Measurements from ENCODE around the gene RSRC1.

Gene RSRC1

GRCh38 chr3:158258619-158259018, 148.7 kb downstream of the RSRC1 start:
- no peaks in the 10 kb centered on the region for H3K36me3 ChIP-seq (ENCODE audit: insufficient read depth, low read length)
- no peak overlapping the region for H3K9ac ChIP-seq (ENCODE audit: low read length)
- H3K4me3 ChIP-seq (ENCODE audit: low read depth, low read length, poor library complexity, severe bottlenecking), result no peak overlapping the region
- no peak overlapping the region for H3K27ac ChIP-seq (ENCODE audit: low read depth, low read length, poor library complexity, severe bottlenecking)
- TF ChIP-seq CTCF (IDR thresholded peaks at IDR 0.05; ENCODE audit: low read length), result no peak
- TF ChIP-seq EZH2 (IDR thresholded peaks at IDR 0.05; ENCODE audit: borderline replicate concordance, low read length), result no peak
- no peaks in the 10 kb centered on the region for H3K27me3 ChIP-seq (ENCODE audit: insufficient read depth, low read length)
- no peaks in the 10 kb centered on the region for H3K9me2 ChIP-seq (ENCODE audit: low read depth, low read length)
- H3F3A ChIP-seq (ENCODE audit: insufficient read depth, low read length), result no peaks in the 10 kb centered on the region
- no peak overlapping the region for H2AFZ ChIP-seq (ENCODE audit: low read length)
- no peak overlapping the region for H3K4me2 ChIP-seq (ENCODE audit: low read length)
- no peaks in the 10 kb centered on the region for H4K20me1 ChIP-seq (ENCODE audit: insufficient read depth, low read length)
- H3K9me3 ChIP-seq (ENCODE audit: low read length), result no peaks in the 10 kb centered on the region
- no peaks in the 10 kb centered on the region for H3K79me2 ChIP-seq (ENCODE audit: insufficient read depth, low read length)
- H3K4me1 ChIP-seq (ENCODE audit: insufficient read depth, low read length, severe bottlenecking), result no peaks in the 10 kb centered on the region

- no peak overlapping the region for H3K4me2 ChIP-seq (ENCODE audit: low read length)
- H3K9me2 ChIP-seq (ENCODE audit: low read depth, low read length), result no peaks in the 10 kb centered on the region
- H3K36me3 ChIP-seq (ENCODE audit: insufficient read depth, low read length), result no peaks in the 10 kb centered on the region
- TF ChIP-seq EZH2 (IDR thresholded peaks at IDR 0.05; ENCODE audit: borderline replicate concordance, low read length), result no peak
- TF ChIP-seq CTCF (IDR thresholded peaks at IDR 0.05; ENCODE audit: low read length), result no peak
- H3K27ac ChIP-seq (ENCODE audit: low read depth, low read length, poor library complexity, severe bottlenecking), result no peak overlapping the region
- H3K4me3 ChIP-seq (ENCODE audit: low read depth, low read length, poor library complexity, severe bottlenecking), result no peak overlapping the region
- no peaks in the 10 kb centered on the region; the same call in 1 of the 2 replicates for H3K9me3 ChIP-seq (ENCODE audit: low read length)
- no peaks in the 10 kb centered on the region for H3F3A ChIP-seq (ENCODE audit: insufficient read depth, low read length)
- no peak overlapping the region for H3K9ac ChIP-seq (ENCODE audit: low read length)
- H4K20me1 ChIP-seq (ENCODE audit: insufficient read depth, low read length), result no peaks in the 10 kb centered on the region
- H3K4me1 ChIP-seq (ENCODE audit: insufficient read depth, low read length, severe bottlenecking), result no peaks in the 10 kb centered on the region
- no peak overlapping the region for H2AFZ ChIP-seq (ENCODE audit: low read length)
- no peaks in the 10 kb centered on the region for H3K79me2 ChIP-seq (ENCODE audit: insufficient read depth, low read length)
- no peaks in the 10 kb centered on the region for H3K27me3 ChIP-seq (ENCODE audit: insufficient read depth, low read length)
Measured at GRCh38 chr3:158260392-158260791, 150.5 kb downstream of the RSRC1 start.

GRCh38 chr3:158261371-158261991, 151.6 kb downstream of the RSRC1 start:
- no peak overlapping the region for H3K9ac ChIP-seq (ENCODE audit: low read length)
- H3K79me2 ChIP-seq (ENCODE audit: insufficient read depth, low read length), result no peaks in the 10 kb centered on the region
- no peak overlapping the region for H3K4me3 ChIP-seq (ENCODE audit: low read depth, low read length, poor library complexity, severe bottlenecking)
- H2AFZ ChIP-seq (ENCODE audit: low read length), result no peak overlapping the region
- TF ChIP-seq EZH2 (IDR thresholded peaks at IDR 0.05; ENCODE audit: borderline replicate concordance, low read length) (no peak), CTCF (IDR thresholded peaks at IDR 0.05; ENCODE audit: low read length) (no peak)
- H3K4me2 ChIP-seq (ENCODE audit: low read length), result no peak overlapping the region
- H3F3A ChIP-seq (ENCODE audit: insufficient read depth, low read length), result no peaks in the 10 kb centered on the region
- peaks cover under 1% of the 10 kb centered on the region for H3K9me3 ChIP-seq (ENCODE audit: low read length)
- no peak overlapping the region for H3K27ac ChIP-seq (ENCODE audit: low read depth, low read length, poor library complexity, severe bottlenecking)
- no peaks in the 10 kb centered on the region for H4K20me1 ChIP-seq (ENCODE audit: insufficient read depth, low read length)
- 0 out of 2 replicates have a peak, but pooled peaks cover under 1% of the 10 kb centered on the region for H3K36me3 ChIP-seq (ENCODE audit: insufficient read depth, low read length)
- no peaks in the 10 kb centered on the region for H3K9me2 ChIP-seq (ENCODE audit: low read depth, low read length)
- no peaks in the 10 kb centered on the region for H3K27me3 ChIP-seq (ENCODE audit: insufficient read depth, low read length)
- no peaks in the 10 kb centered on the region for H3K4me1 ChIP-seq (ENCODE audit: insufficient read depth, low read length, severe bottlenecking)
